Measurements from ENCODE around the gene AFTPH. TPM values are rescaled to one million over a fixed set of nuclear protein-coding genes. Genes with fewer than 3 reads are reported as not detected.
A peak's percentile ranks its signal among the peaks of the same experiment; 100 is the strongest.

Gene AFTPH
- total RNA-seq, 2 experiments from 2014 or later, result 24.2 to 24.3 TPM

DNA sequence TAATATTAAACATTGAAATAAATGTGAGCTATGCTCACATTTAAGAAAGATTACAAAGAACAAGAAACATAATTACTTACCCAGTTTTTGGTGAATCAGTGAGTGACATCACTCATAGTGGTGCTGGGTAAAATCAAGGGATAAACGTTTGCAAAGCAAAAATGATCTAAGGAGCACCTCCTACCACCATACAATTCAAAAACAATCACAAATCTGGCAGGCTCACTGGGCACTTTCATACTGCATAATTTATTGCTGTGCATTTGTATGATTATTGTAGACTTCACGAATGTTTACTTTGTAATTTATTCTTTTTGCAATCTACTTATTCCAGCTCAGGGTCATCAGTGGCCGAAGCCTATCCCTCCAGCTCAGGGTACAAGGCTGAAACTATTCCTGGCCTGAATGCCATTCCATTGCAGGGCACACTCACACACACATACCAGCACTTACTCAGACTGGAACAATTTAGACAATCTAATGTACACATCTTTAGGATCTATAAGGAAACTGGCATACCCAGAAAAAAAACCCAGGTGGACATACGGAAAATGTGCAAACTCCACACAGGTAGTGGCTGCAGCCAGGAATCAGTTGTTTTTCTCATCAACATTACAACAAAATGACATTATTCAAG is 34.4 kb downstream of the AFTPH start:
- DNase-seq (no peak), ATAC-seq (ENCODE audit: poor library complexity) (no peak)
- TF ChIP-seq, protein P1, sequence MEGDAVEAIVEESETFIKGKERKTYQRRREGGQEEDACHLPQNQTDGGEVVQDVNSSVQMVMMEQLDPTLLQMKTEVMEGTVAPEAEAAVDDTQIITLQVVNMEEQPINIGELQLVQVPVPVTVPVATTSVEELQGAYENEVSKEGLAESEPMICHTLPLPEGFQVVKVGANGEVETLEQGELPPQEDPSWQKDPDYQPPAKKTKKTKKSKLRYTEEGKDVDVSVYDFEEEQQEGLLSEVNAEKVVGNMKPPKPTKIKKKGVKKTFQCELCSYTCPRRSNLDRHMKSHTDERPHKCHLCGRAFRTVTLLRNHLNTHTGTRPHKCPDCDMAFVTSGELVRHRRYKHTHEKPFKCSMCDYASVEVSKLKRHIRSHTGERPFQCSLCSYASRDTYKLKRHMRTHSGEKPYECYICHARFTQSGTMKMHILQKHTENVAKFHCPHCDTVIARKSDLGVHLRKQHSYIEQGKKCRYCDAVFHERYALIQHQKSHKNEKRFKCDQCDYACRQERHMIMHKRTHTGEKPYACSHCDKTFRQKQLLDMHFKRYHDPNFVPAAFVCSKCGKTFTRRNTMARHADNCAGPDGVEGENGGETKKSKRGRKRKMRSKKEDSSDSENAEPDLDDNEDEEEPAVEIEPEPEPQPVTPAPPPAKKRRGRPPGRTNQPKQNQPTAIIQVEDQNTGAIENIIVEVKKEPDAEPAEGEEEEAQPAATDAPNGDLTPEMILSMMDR (IDR thresholded peaks at IDR 0.05), result no peak
- Mint-ChIP-seq H3K9me3 (no peaks in the 10 kb centered on the region), H3K36me3 (ENCODE audit: low read depth) (peaks cover 33% of the 10 kb centered on the region), H3K4me3 (no peak overlapping the region), H3K4me1 (ENCODE audit: low read depth) (peaks cover 33% of the 10 kb centered on the region), H3K27ac (peak overlapping the region; percentile 24), H3K27me3 (no peaks in the 10 kb centered on the region)
- ChIA-PET POLR2A (interaction anchor here (1.0 kb wide), 1 partner anchor 35 kb away, joined by 3 read pairs; the partner anchor contains the start of gene AFTPH), CTCF (interaction anchor here (9.5 kb wide), 1 partner anchor 35 kb away, joined by 57 read pairs; the partner anchor contains the start of gene AFTPH)
- intact Hi-C loops (cut with DNase I, micrococcal nuclease), result no loop called here
- Histone ChIP-seq H3K4me1 (ENCODE audit: insufficient read depth, low read length) (no peaks in the 10 kb centered on the region), H3K27ac (ENCODE audit: low read depth in 1 of 2, low read length in 2 of 2) (no peak overlapping the region), H3K9me3 (ENCODE audit: control insufficient read depth in 1 of 2, insufficient read depth in 1 of 2, low read length in 2 of 2) (no peaks in the 10 kb centered on the region), H3K27me3 (ENCODE audit: control insufficient read depth in 1 of 2, insufficient read depth in 2 of 2, low read length in 2 of 2) (no peaks in the 10 kb centered on the region), H3K36me3 (ENCODE audit: insufficient read depth, low read length) (no peaks in the 10 kb centered on the region), H3K4me3 (ENCODE audit: low read length) (no peak overlapping the region)

DNA sequence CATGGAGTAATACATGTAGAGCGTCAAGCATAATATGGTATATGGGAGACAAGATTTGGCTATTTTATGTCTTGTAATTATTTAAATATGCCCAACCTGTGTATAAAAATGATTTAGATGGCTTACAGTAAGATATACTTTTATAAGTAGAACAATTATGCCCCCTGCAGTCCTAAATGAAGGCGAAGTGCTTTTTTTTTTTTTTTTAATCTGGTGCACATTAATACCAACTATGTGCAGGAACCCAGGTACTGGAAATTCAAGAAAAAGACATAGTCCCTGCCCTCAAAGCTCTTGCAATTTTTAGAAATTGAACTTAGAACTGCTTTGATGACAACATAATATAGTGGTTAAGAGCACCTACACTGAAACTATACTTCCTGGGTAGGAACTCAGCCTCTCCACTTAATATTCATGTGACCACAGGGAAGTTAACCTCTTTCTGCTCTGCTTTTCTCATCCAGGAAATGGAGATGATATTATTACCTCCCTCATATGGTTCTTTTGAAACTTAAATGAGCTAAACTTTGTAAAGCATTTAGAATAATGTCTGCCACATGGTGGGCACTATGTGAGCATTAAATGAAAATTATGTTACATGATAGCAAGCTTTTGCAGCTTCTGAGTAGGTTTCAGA is 38.1 kb downstream of the AFTPH start:
- Mint-ChIP-seq H3K27ac (peak overlapping the region; percentile 24), H3K4me1 (ENCODE audit: low read depth) (peaks cover 42% of the 10 kb centered on the region), H3K36me3 (ENCODE audit: low read depth) (peaks cover 22% of the 10 kb centered on the region), H3K4me3 (no peak overlapping the region), H3K9me3 (no peaks in the 10 kb centered on the region), H3K27me3 (no peaks in the 10 kb centered on the region)
- H3K36me3 ChIP-seq (ENCODE audit: insufficient read depth, low read length), result no peaks in the 10 kb centered on the region
- no peaks in the 10 kb centered on the region for H3K4me1 ChIP-seq (ENCODE audit: insufficient read depth, low read length)
- CTCF ChIA-PET, result interaction anchor here (0.7 to 9.5 kb wide), 3 partner anchors 38 to 82 kb away, joined by 3 to 57 read pairs (median 4); partner anchors contain the start of gene AFTPH
- TF ChIP-seq, protein P1 (IDR thresholded peaks at IDR 0.05), result no peak
- no peak overlapping the region for H3K27ac ChIP-seq (ENCODE audit: low read depth in 1 of 2, low read length in 2 of 2)
- no peaks in the 10 kb centered on the region for H3K9me3 ChIP-seq (ENCODE audit: control insufficient read depth in 1 of 2, insufficient read depth in 1 of 2, low read length in 2 of 2)
- no peak overlapping the region for H3K4me3 ChIP-seq (ENCODE audit: low read length)
- POLR2A ChIA-PET, result interaction anchor here (2.2 kb wide), 1 partner anchor 38 kb away, joined by 12 read pairs; the partner anchor contains the start of gene AFTPH
- H3K27me3 ChIP-seq (ENCODE audit: control insufficient read depth in 1 of 2, insufficient read depth in 2 of 2, low read length in 2 of 2), result no peaks in the 10 kb centered on the region
- intact Hi-C loops (cut with DNase I, micrococcal nuclease), result loop anchor here (1.0 to 5.0 kb wide), 4 partner anchors 40 to 515 kb away; no protein-coding TSS in a partner anchor
- DNase-seq (peak in 3 of 14 experiments; percentile 56 to 62 (median 62)), ATAC-seq (ENCODE audit: poor library complexity) (peak; percentile 73)

DNA sequence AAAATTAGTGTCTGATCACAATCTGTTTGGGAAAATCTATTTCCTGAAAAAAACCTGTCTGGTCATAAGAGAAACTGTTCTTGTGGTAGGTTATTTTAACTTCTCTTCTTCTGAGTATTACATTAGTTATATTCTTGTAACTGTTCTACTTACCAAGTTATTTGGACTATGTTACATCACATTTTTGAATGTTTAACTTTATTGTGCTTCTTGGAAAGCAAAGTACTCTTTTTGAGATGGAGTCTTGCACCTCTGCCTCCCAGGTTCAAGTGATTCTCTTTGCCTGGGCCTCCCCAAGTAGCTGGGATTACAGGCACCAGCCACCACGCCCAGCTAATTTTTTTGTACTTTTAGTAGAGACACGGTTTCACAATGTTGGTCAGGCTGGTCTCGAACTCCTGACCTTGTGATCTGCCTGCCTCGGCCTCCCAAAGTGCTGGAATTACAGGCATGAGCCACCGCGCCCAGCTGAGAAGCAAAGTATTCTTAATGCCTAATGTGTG is 39.4 kb downstream of the AFTPH start:
- H3K4me1 Mint-ChIP-seq (ENCODE audit: low read depth), result peaks cover 42% of the 10 kb centered on the region

More for the DNA sequence above, 39.4 kb downstream of the AFTPH start:
- ChIA-PET CTCF (interaction anchor here (1.2 to 9.5 kb wide), 2 partner anchors 23 to 40 kb away, joined by 3 to 57 read pairs; partner anchors contain the start of gene AFTPH), POLR2A (interaction anchor here (0.7 kb wide), 1 partner anchor 40 kb away, joined by 4 read pairs; the partner anchor contains the start of gene AFTPH)
- Histone ChIP-seq H3K27me3 (ENCODE audit: control insufficient read depth in 1 of 2, insufficient read depth in 2 of 2, low read length in 2 of 2) (no peaks in the 10 kb centered on the region), H3K9me3 (ENCODE audit: control insufficient read depth in 1 of 2, insufficient read depth in 1 of 2, low read length in 2 of 2) (no peaks in the 10 kb centered on the region), H3K4me1 (ENCODE audit: insufficient read depth, low read length) (no peaks in the 10 kb centered on the region), H3K4me3 (ENCODE audit: low read length) (no peak overlapping the region), H3K36me3 (ENCODE audit: insufficient read depth, low read length) (peaks cover 4% of the 10 kb centered on the region), H3K27ac (ENCODE audit: low read depth in 1 of 2, low read length in 2 of 2) (no peak overlapping the region)
- no peaks in the 10 kb centered on the region for H3K9me3 Mint-ChIP-seq
- no peaks in the 10 kb centered on the region for H3K27me3 Mint-ChIP-seq
- ATAC-seq (ENCODE audit: poor library complexity) (no peak), DNase-seq (no peak)
- TF ChIP-seq, protein P1 (IDR thresholded peaks at IDR 0.05), result no peak
- intact Hi-C loops (cut with DNase I, micrococcal nuclease), result loop anchor here (2.0 to 5.0 kb wide), 2 partner anchors 233 to 516 kb away; no protein-coding TSS in a partner anchor
- H3K27ac Mint-ChIP-seq, result no peak overlapping the region
- no peak overlapping the region for H3K4me3 Mint-ChIP-seq
- H3K36me3 Mint-ChIP-seq (ENCODE audit: low read depth), result peaks cover 17% of the 10 kb centered on the region
